ENCODE measurements around the gene SLC49A3.

Gene SLC49A3

DNA sequence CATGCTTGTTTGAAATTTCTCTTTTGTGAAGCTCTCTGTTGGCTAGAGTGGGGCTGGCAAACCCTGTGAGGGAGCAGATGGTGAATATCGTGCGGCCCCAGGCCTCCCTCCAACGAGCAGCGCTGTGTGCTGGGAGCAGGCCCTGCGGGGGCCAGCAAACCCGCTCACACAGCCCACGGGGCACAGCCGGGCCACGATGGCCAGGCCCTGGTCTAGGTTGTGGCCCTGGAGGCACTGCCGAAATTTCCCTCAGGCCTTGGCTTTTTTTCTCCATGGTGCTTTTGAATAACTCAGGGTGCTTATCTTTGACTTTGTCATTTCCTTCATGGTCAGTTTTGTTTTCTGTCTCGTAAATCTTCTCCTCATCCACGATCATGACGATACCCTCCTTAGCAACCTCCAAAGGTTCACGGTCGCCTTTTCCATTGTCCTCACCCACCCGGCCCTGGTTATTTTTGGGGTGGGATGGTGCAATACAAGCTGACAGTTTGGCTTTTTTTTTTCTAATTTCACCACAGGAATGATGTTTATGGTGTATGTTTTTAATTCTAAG lies 37.4 kb upstream of the SLC49A3 start:
- H3K4me3 ChIP-seq (ENCODE audit: severe bottlenecking), result no peak overlapping the region
- peaks cover 9% of the 10 kb centered on the region for H3K36me3 ChIP-seq (ENCODE audit: low read depth)
- H3K27me3 ChIP-seq (ENCODE audit: insufficient read depth, poor library complexity, severe bottlenecking), result no peaks in the 10 kb centered on the region
- TF ChIP-seq, protein P1, sequence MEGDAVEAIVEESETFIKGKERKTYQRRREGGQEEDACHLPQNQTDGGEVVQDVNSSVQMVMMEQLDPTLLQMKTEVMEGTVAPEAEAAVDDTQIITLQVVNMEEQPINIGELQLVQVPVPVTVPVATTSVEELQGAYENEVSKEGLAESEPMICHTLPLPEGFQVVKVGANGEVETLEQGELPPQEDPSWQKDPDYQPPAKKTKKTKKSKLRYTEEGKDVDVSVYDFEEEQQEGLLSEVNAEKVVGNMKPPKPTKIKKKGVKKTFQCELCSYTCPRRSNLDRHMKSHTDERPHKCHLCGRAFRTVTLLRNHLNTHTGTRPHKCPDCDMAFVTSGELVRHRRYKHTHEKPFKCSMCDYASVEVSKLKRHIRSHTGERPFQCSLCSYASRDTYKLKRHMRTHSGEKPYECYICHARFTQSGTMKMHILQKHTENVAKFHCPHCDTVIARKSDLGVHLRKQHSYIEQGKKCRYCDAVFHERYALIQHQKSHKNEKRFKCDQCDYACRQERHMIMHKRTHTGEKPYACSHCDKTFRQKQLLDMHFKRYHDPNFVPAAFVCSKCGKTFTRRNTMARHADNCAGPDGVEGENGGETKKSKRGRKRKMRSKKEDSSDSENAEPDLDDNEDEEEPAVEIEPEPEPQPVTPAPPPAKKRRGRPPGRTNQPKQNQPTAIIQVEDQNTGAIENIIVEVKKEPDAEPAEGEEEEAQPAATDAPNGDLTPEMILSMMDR (IDR thresholded peaks at IDR 0.05; ENCODE audit: poor library complexity, severe bottlenecking), result no peak
- DNase-seq (ENCODE audit: low spot score) (no peak), ATAC-seq (ENCODE audit: low read depth) (no peak)
- no peaks in the 10 kb centered on the region for H3K4me1 ChIP-seq (ENCODE audit: insufficient read depth, poor library complexity, severe bottlenecking)
- H3K9me3 ChIP-seq (ENCODE audit: severe bottlenecking), result no peaks in the 10 kb centered on the region
- H3K27ac ChIP-seq (ENCODE audit: poor library complexity, severe bottlenecking), result no peak overlapping the region

DNA sequence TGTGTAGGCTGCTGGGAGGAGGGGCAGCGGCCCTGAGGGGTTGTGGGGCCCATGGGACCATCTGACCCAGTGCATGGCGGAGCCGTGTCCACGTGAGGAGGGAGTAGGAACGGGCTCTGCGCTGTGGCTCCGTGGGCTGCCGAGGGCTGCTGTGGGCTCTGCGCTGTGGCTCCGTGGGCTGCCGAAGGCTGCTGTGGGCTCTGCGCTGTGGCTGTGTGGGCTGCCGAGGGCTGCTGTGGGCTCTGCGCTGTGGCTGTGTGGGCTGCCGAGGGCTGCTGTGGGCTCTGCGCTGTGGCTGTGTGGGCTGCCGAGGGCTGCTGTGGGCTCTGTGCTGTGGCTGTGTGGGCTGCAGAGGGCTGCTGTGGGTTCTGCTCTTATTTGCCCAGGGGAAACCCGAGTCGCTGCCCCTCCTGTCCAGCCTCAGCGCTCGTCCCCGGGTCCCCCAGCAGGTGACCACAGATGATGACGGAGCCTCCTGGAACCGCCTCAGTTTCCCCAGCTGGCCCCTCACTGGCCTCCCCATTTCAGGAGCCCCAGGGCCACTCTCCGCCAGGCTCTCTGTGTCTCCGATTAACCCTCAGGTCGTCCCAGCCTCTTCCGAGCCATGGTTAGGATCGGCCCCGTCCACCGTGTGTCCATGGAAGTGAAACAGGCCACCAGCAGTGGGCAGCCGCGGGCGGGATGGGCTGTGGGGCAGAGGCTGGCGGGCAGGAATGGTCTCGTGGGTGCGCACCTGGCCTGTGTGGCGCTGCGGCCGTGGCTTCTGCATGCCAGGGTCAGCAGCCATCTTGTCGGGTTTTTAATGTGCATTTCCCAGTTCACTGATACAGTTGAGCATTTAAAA lies 36.7 kb upstream of the SLC49A3 start:
- Histone ChIP-seq H3K36me3 (ENCODE audit: low read depth) (peaks cover 2% of the 10 kb centered on the region), H3K4me1 (ENCODE audit: insufficient read depth, poor library complexity, severe bottlenecking) (peaks cover 4% of the 10 kb centered on the region)
- no peak for DNase-seq (ENCODE audit: low spot score)

DNA sequence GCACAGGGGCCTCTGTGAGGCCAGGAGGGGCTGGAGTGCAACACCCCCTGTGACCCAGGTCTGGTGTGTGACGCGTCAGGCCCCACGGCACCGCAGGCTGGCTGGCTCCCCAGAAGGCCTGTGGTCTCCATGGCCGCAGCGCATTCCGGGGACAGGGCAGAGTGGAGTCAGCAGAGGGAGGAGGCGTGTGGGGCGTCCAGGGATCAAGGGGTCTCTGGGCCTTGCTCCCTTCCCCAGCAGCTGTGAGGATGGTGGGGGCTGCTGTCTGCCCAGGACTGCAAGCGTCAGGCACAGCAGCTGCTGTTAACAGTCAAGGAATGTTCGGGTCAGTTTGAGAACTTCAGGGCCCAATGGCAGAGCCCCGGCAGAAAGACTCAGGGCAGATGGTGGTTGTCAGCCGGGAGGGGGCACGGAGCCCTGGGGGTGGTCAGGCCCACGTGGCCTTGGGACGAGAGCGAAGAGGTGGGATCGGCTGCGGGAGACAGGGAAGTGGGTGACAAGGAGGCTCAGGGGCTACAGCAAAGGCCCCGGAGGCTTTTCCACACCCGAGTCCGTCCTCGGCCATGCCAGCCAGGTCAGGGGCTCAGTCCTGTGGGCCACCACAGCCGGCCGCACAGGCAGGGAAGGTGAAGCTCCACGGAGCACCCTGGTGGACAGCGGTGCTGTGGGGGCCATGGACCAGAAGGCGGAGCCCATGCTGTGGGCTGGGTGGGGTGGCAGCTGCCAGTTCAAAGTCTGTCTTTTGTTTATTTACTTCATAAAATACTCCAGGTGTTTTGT lies 35.0 kb upstream of the SLC49A3 start:
- Histone ChIP-seq H3K4me3 (ENCODE audit: severe bottlenecking) (no peak overlapping the region), H3K9me3 (ENCODE audit: severe bottlenecking) (no peaks in the 10 kb centered on the region), H3K27me3 (ENCODE audit: insufficient read depth, poor library complexity, severe bottlenecking) (no peaks in the 10 kb centered on the region), H3K36me3 (ENCODE audit: low read depth) (no peaks in the 10 kb centered on the region; the same call in 1 of the 2 replicates), H3K4me1 (ENCODE audit: insufficient read depth, poor library complexity, severe bottlenecking) (peaks cover 4% of the 10 kb centered on the region), H3K27ac (ENCODE audit: poor library complexity, severe bottlenecking) (no peak overlapping the region)
- TF ChIP-seq, protein P1 (IDR thresholded peaks at IDR 0.05; ENCODE audit: poor library complexity, severe bottlenecking), result no peak
- ATAC-seq (ENCODE audit: low read depth) (no peak), DNase-seq (ENCODE audit: low spot score) (no peak)

More for the DNA sequence above, 36.7 kb upstream of the SLC49A3 start:
- H3K27me3 ChIP-seq (ENCODE audit: insufficient read depth, poor library complexity, severe bottlenecking), result no peaks in the 10 kb centered on the region
- TF ChIP-seq, protein P1 (IDR thresholded peaks at IDR 0.05; ENCODE audit: poor library complexity, severe bottlenecking), result no peak
- ATAC-seq (ENCODE audit: low read depth), result no peak
- H3K4me3 ChIP-seq (ENCODE audit: severe bottlenecking), result no peak overlapping the region
- no peaks in the 10 kb centered on the region for H3K9me3 ChIP-seq (ENCODE audit: severe bottlenecking)
- H3K27ac ChIP-seq (ENCODE audit: poor library complexity, severe bottlenecking), result no peak overlapping the region

DNA sequence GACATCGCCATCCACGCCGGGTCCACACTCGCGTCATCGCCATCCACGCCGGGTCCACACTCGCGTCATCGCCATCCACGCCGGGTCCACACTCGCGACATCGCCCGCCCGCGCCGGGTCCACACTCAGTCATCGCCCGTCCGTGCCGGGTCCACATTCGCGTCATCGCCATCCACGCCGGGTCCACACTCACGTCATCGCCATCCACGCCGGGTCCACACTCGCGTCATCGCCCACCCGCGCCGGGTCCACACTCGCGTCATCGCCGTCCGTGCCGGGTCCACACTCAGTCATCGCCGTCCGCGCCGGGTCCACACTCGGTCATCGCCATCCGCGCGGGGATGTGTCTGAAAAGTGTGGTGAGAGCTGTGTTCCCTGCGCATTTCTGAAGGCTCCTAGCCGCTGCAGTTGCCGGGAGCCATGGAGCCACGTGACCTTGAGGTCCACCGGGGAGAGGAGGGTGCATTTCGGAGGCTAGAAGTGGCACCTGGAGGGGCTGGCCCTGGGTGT lies 34.0 kb upstream of the SLC49A3 start:
- ATAC-seq (ENCODE audit: low read depth), result no peak
- H3K27ac ChIP-seq (ENCODE audit: poor library complexity, severe bottlenecking), result no peak overlapping the region

More for the DNA sequence above, 34.0 kb upstream of the SLC49A3 start:
- Histone ChIP-seq H3K4me3 (ENCODE audit: severe bottlenecking) (no peak overlapping the region), H3K4me1 (ENCODE audit: insufficient read depth, poor library complexity, severe bottlenecking) (peaks cover 4% of the 10 kb centered on the region), H3K9me3 (ENCODE audit: severe bottlenecking) (no peaks in the 10 kb centered on the region), H3K36me3 (ENCODE audit: low read depth) (no peaks in the 10 kb centered on the region; the same call in 1 of the 2 replicates), H3K27me3 (ENCODE audit: insufficient read depth, poor library complexity, severe bottlenecking) (no peaks in the 10 kb centered on the region)
- TF ChIP-seq, protein P1 (IDR thresholded peaks at IDR 0.05; ENCODE audit: poor library complexity, severe bottlenecking), result no peak
- DNase-seq (ENCODE audit: low spot score), result no peak

Measured in RWPE2 (cell line).